ENCODE results near the gene PTDSS2.

Gene PTDSS2

DNA sequence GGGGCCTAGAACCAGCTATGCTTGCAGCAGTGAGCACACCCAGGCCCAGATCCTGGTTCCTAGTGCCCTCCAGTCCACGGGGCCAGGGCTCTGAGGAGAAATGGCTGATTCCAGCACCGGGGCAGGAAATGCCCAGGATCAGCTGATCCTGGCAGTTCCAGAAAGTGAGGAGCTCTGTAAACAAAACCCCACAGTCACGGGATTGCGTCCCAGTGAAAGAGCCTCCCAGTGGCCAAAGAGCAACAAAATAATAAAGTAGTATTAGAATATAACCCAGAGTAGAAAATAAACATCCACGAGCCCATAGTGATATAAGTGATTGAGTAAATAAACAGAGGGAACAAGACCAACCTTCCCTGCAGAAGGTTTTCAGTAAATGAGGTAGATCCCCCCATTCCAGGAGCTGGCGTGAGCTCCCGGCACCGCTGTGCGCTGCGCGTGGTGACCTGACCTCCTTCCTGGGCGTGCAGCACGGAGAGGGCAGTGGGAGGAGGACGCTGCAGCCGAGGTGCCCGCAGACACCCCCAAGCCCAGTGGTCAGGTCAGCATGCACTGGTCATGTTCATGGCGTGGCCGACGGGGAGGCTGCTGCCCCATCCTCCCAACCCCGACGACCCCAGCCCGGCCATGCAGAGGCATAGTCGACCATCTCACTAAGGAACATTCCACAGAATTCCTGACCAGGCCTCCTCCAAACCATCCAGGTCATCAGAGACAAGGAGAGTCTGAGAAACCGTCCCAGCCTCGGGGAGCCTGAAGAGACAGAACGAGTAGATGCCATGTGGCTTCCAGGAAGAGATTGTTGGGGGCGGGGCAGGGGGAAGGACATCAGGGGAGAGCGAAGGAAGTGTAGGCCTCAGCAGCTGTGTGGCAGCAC lies 19.8 kb downstream of the PTDSS2 start:
- no peak for DNase-seq (ENCODE audit: low spot score)

DNA sequence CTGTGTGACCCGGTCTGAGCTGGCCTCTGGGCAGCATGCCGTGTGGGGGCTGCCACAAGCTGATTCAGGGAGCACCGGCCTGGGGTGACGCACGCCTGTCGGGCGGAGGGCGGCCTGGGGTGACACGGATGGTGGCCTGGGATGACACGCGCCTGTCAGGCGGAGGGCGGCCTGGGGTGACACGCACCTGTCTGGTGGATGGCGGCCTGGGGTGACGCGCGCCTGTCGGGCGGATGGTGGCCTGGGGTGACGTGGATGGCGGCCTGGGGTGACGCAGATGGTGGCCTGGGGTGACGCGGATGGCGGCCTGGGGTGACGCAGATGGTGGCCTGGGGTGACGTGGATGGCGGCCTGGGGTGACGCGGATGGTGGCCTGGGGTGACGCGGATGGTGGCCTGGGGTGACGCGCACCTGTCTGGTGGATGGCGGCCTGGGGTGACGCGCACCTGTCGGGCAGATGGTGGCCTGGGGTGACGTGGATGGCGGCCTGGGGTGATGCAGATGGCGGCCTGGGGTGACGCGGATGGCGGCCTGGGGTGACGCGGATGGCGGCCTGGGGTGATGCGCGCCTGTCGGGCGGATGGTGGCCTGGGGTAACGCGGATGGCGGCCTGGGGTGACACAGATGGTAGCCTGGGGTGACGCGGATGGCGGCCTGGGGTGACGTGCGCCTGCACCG lies 21.5 kb downstream of the PTDSS2 start:
- no peak for DNase-seq (ENCODE audit: low spot score)

- no peak for DNase-seq (ENCODE audit: low spot score)
These were observed 22.2 kb downstream of the PTDSS2 start for GRCh38 chr11:472272-472671.

- DNase-seq (ENCODE audit: low spot score) = no peak
These were observed 22.7 kb downstream of the PTDSS2 start for GRCh38 chr11:472816-473215.

DNA sequence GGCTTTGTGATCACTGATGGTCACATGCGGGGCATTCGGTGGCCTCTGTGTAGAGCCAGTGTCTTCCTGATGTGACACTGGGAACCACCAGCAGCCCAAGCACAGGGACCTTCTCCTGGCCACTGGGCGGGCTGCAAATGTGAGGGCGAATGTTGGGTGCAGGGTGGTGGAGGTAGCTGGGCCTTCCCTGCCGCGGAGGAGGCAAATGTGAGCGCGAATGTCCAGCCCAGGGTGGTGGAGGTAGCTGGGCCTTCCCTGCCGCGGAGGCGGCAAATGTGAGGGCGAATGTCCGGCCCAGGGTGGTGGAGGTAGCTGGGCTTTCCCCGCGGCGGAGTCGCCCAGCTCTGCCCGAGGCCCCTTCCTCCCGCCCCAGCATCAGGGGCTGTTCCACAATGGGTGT lies 23.3 kb downstream of the PTDSS2 start:
- no peak for DNase-seq (ENCODE audit: low spot score)

- DNase-seq (ENCODE audit: low spot score) = no peak
These were observed 24.1 kb downstream of the PTDSS2 start for GRCh38 chr11:473962-474785.

- DNase-seq (ENCODE audit: low spot score) = no peak
These were observed 24.9 kb downstream of the PTDSS2 start for GRCh38 chr11:474914-475506.

DNA sequence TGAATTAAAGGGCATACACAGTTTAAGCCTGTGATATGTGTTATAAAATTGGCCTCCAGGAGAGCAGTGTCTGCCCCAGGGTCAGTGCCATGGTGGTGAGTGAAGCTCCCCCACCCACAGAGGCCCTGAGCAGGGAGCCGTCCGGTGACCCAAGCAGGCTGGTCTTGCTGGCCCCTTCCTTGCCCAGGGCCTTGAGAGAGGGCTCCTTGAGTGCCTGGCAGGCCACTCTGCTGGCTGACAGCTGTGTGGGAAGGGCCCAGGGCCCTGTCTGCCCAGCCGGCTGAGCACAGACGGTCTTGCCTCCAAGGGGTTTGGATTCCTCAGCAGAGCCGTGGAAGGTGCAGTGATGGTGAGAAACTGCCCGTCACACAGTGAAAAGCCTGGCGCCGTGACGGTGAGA lies 25.9 kb downstream of the PTDSS2 start:
- no peak for DNase-seq (ENCODE audit: low spot score)

DNA sequence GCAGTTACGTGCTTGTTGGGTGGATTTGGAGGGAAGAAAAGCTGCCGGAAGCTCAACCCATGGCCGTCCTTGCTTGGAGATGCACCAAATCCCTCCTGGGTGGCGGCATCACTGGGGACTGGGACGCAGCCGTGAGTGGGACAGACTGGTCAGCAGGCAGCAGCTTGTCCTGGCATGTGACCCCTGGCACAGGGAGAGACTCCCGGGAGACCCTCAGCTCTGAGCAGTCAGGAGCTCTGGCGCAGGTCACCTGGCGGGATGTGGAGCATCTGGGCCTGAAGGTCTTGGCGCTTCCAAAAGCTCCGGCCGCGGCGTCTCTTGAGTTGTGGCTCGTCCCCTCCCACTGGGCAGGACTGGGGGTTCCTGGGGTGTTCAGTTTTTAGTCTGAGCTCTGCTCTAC lies 26.3 kb downstream of the PTDSS2 start:
- DNase-seq (ENCODE audit: low spot score) = no peak

- no peak for DNase-seq (ENCODE audit: low spot score)
These were observed 27.1 kb downstream of the PTDSS2 start for GRCh38 chr11:477052-477715.

DNA sequence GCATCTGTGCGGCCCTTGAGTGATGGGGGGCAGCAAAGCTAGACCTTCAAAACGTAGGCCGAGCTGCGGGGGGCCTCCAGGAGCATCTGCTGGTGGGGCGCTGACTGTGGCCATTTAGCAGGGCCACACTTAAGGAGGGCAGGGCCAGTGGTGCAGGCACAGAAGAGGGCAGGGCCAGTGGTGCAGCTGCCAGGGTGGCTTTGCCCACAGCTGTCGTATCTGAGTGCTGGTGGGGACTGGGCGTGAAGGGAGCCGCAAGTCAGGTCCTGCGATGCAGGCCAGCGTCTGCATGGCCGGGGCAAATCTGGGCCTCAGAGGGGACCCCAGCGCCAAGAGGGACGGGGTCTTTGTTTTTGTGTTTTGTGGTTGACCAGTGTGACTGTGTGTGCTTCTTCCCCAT lies 29.2 kb downstream of the PTDSS2 start:
- DNase-seq (ENCODE audit: low spot score) = no peak

DNA sequence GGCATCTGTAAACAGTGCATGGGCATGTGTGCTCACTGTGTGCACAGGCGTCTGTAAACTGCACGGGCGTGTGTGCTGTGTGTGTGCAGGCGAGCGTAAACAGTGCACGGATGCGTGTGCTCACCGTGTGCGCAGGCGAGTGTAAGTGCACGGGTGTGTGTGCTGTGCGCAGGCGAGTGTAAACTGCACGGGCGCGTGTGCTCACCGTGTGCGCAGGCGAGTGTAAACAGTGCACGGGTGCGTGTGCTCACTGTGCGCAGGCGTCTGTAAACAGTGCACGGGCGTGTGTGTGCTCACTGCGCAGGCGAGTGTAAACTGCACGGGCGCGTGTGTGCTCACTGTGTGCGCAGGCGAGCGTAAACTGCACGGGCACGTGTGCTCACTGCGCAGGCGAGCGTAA lies 34.5 kb downstream of the PTDSS2 start:
- no peak for DNase-seq (ENCODE audit: low spot score)

DNA sequence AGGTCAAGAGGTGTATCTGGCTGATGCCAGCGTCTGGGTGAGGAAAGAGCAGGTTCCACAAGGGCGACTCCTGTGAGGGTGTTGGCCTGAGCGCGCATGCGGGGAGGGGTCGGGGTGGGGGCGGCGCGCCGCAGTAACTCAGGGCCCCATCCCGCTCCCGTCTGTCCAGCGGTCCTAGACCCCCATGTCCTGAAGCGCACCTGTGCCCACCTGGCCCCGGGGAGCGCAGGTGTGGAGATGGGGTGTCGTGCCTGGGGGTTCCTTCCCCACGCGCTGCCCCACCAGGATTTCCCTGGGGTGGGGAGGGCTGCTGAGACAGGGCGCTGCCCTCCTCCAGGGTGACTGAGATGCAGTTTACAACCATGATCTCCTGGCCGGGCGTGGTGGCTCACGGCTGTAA lies 36.1 kb downstream of the PTDSS2 start:
- no peak for DNase-seq (ENCODE audit: low spot score)

DNA sequence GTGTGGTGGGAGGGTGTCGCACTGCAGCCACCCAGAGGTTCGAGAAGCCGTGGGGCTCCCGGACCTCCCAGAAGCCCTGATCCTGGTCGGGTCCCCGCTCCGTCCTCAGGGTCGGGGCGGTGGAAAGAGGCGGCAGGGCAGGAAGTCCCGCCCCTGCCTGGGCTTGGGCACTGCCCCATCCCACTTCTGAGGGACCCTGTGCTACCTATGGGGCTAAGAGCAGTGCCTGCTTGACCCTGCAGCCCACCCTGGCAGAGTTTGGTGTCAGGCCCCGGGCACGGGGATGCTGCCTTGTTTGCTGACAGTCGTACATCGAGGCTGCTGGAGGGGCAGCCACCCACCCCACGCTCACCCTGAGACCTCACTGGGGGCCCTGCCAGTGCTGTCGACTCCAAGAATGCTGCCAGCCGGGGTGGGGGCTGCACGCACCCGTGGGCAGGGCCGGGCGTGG lies 37.5 kb downstream of the PTDSS2 start:
- DNase-seq (ENCODE audit: low spot score) = no peak

GRCh38 chr11:488062-488461 lies 38.0 kb downstream of the PTDSS2 start:
- no peak for DNase-seq (ENCODE audit: low spot score)

- no peak for DNase-seq (ENCODE audit: low spot score)
These were observed 38.5 kb downstream of the PTDSS2 start for GRCh38 chr11:488579-488978.

- DNase-seq (ENCODE audit: low spot score) = no peak
These were observed 38.9 kb downstream of the PTDSS2 start for GRCh38 chr11:488992-489391.

DNA sequence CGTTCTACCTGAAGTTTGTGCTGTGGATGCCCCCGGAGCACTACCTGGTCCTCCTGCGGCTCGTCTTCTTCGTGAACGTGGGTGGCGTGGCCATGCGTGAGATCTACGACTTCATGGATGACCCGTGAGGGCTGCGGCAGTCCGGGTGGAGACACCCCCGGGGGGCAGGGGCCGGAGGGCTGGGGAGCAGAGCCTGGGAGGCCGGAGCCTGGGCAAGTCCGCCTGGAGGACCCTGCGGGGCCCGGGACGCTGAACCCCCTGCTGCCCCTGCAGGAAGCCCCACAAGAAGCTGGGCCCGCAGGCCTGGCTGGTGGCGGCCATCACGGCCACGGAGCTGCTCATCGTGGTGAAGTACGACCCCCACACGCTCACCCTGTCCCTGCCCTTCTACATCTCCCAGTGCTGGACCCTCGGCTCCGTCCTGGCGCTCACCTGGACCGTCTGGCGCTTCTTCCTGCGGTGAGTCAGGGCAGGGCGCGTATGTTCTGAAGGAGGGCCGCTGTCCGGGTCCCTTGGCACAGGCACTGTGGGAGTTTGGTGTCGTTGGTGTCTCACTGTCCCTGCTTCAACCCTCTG lies 39.6 kb downstream of the PTDSS2 start:
- no peak for DNase-seq (ENCODE audit: low spot score)

DNA sequence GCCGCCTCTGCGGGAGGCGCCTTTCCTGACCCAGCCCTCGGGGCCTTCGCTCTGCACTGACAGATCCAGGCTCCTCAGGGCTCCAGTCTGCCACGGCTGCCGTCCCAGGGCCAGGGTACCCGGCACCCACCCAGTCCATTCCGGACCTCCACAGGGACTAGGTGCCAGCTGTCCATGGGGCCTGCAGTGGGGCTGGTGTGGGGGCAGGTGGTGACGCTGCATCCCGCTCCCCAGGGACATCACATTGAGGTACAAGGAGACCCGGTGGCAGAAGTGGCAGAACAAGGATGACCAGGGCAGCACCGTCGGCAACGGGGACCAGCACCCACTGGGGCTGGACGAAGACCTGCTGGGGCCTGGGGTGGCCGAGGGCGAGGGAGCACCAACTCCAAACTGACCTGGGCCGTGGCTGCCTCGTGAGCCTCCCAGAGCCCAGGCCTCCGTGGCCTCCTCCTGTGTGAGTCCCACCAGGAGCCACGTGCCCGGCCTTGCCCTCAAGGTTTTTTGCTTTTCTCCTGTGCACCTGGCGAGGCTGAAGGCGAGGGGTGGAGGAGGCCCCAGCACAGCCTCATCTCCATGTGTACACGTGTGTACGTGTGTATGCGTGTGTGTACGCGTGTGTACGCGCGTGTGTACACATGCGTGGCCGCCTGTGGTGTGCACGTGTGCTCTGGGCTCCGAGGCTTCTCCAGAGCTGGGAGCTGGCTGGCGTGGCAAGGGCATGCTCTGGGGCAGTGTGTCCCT lies 40.3 kb downstream of the PTDSS2 start:
- no peak for DNase-seq (ENCODE audit: low spot score)

GRCh38 chr11:490930-491260 lies 40.8 kb downstream of the PTDSS2 start:
- DNase-seq (ENCODE audit: low spot score) = no peak

DNA sequence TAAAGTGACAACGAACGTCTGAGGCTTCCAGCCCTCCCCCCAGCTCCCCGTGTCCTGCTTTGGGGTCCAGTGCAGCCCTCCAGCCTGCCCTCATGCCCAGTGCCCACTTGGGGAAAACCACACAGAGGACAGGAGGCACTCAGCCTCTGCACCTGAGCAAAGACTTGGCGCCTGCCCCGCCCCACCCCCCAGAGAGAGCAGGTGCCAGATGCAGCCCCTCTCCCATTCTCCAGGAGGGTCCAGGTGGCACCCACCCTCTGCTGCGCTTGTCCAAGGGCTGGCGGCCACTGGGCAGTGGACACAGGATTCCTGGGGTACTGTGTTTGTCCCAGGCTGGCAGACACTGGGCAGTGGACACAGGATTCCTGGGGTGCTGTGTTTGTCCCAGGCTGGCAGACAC lies 41.3 kb downstream of the PTDSS2 start:
- DNase-seq (ENCODE audit: low spot score) = no peak
